GM12878 (cell line): Measurements from ENCODE around the gene ANK2. TPM values are rescaled to one million over a fixed set of nuclear protein-coding genes. Genes with fewer than 3 reads are reported as not detected.

Source experiments
- ATAC-seq: fragments of 200-7000 bp; cut with Tn5 transposase; 3 replicates; pipeline ENCODE4 v1.9.1; 2020; ENCODE audit warnings: mild to moderate bottlenecking, moderate library complexity
- BruUV-seq: library from RNA; stranded (reverse); fragments of 400-500 nt; replicated peaks from 2 replicates; lab custom pipeline; 2021; lab: Mats Ljungman, UMichigan
- CTCF ChIA-PET: fragments of 300-600 bp; sonication (Branson Sonifier 250); formaldehyde crosslinking; extraction: SDS; loops from one replicate; lab custom pipeline; 2021; ENCODE audit warnings: inconsistent platforms; lab: Yijun Ruan, JAX
- POLR2A ChIA-PET: fragments of 350-600 bp; formaldehyde crosslinking; extraction: SDS; loops from one replicate; lab custom pipeline; 2021; ENCODE audit warnings: inconsistent platforms; lab: Charles Lee
- RAD21 ChIA-PET: fragments of 300-600 bp; sonication (Branson Sonifier 250); formaldehyde crosslinking; loops from one replicate; lab custom pipeline; 2023; ENCODE audit warnings: antibody characterized with exemption; ENCODE audit not compliant: unreplicated experiment; lab: Charles Lee
- SMC1A ChIA-PET: fragments of 300-600 bp; sonication (Branson Sonifier 250); formaldehyde crosslinking; loops from one replicate; lab custom pipeline; 2023; ENCODE audit not compliant: unreplicated experiment, uncharacterized antibody; lab: Charles Lee
- DNase-seq: peaks from one replicate; pipeline ENCODE4 v3.0.0-alpha.2; 2011; ENCODE audit warnings: low read depth, low spot score
- FAIRE-seq: peaks from 3 replicates; lab custom pipeline; 2011; peaks lifted over from hg19 to GRCh38; lab: Jason Lieb, UNC
- H2AFZ ChIP-seq: 2 replicates; pipeline ENCODE4 v1.6.0; 2011; ENCODE audit warnings: low read depth, low read length, control low read depth; ENCODE audit not compliant: control insufficient read depth
- H3K27ac ChIP-seq: 2 replicates; pipeline ENCODE4 v1.5.1; 2011; ENCODE audit warnings: control low read depth; ENCODE audit not compliant: control insufficient read depth, insufficient read depth
- H3K27me3 ChIP-seq, 2 experiments: replicated peaks in 1 of 2; 2 replicates each; pipeline versions ENCODE4 v1.6.0 to v1.6.1; 2011; ENCODE audit warnings: low read length in 1 of 2; ENCODE audit not compliant: control insufficient read depth in 2 of 2, insufficient read depth in 2 of 2
- H3K36me3 ChIP-seq, 2 experiments: 2 replicates each; pipeline ENCODE4 v1.5.1; 2011; ENCODE audit warnings: low read length in 1 of 2; ENCODE audit not compliant: control insufficient read depth in 2 of 2, insufficient read depth in 2 of 2
- H3K4me1 ChIP-seq: 2 replicates; pipeline ENCODE4 v1.6.1; 2011; ENCODE audit warnings: mild to moderate bottlenecking, low read length, moderate library complexity, mixed read lengths; ENCODE audit not compliant: control insufficient read depth, insufficient read depth
- H3K4me2 ChIP-seq: 2 replicates; pipeline ENCODE4 v1.6.0; 2011; ENCODE audit warnings: control low read depth; ENCODE audit not compliant: control insufficient read depth, insufficient read depth
- H3K4me3 ChIP-seq: fragments of 200-600 bp; sonication (generic); 2 replicates; pipeline ENCODE4 v1.5.1; 2016
- H3K79me2 ChIP-seq: 2 replicates; pipeline ENCODE4 v1.6.0; 2011; ENCODE audit warnings: low read length; ENCODE audit not compliant: control insufficient read depth, insufficient read depth
- H3K9ac ChIP-seq: 2 replicates; pipeline ENCODE4 v1.8.0; 2011; ENCODE audit warnings: low read length, control low read depth, mixed read lengths; ENCODE audit not compliant: control insufficient read depth, insufficient read depth
- H3K9me3 ChIP-seq: replicated peaks from 3 replicates; pipeline ENCODE4 v1.5.1; 2011; ENCODE audit warnings: mild to moderate bottlenecking, low read length; ENCODE audit not compliant: control insufficient read depth, insufficient read depth
- H4K20me1 ChIP-seq: 2 replicates; pipeline ENCODE4 v1.6.0; 2011; ENCODE audit not compliant: control insufficient read depth, insufficient read depth
- CHD4 ChIP-seq: fragments of 200-600 bp; sonication (generic); IDR thresholded peaks from 2 replicates; pipeline ENCODE4 v1.6.1; 2016; ENCODE audit warnings: mild to moderate bottlenecking
- CREB1 ChIP-seq: IDR thresholded peaks from 2 replicates; pipeline ENCODE4 v1.6.1; 2012; ENCODE audit warnings: low read depth, mild to moderate bottlenecking, inconsistent platforms
- E2F4 ChIP-seq: IDR thresholded peaks from 2 replicates; pipeline ENCODE4 v1.6.1; 2012; ENCODE audit warnings: low read depth, low read length, improper control_type of control experiment
- GABPA ChIP-seq: IDR thresholded peaks from 2 replicates; pipeline ENCODE4 v1.6.1; 2014; ENCODE audit warnings: antibody characterized with exemption, low read depth, mild to moderate bottlenecking, inconsistent platforms
- HCFC1 ChIP-seq: fragments of 150-350 bp; IDR thresholded peaks from 2 replicates; pipeline ENCODE4 v1.6.1; 2014; ENCODE audit warnings: low read length
- HDGF ChIP-seq: fragments of 450-650 bp; IDR thresholded peaks from 2 replicates; pipeline ENCODE4 v1.6.1; 2016; ENCODE audit warnings: antibody characterized with exemption
- MTA2 ChIP-seq: fragments of 450-650 bp; IDR thresholded peaks from 2 replicates; pipeline ENCODE4 v1.6.1; 2016; ENCODE audit warnings: low read depth, mild to moderate bottlenecking, moderate library complexity
- POU2F2 ChIP-seq: IDR thresholded peaks from 3 replicates; pipeline ENCODE4 v1.6.1; 2011; ENCODE audit warnings: low read depth, mild to moderate bottlenecking, low read length, borderline replicate concordance
- RELA ChIP-seq: fragments of 450-650 bp; IDR thresholded peaks from 2 replicates; pipeline ENCODE4 v1.8.0; 2014; ENCODE audit warnings: borderline replicate concordance; ENCODE audit not compliant: partially characterized antibody
- SUZ12 ChIP-seq: fragments of 200-600 bp; sonication (generic); IDR thresholded peaks from one replicate; pipeline ENCODE4 v1.6.1; 2018; ENCODE audit warnings: antibody characterized with exemption, mild to moderate bottlenecking; ENCODE audit not compliant: unreplicated experiment
- ZBTB4 ChIP-seq: fragments of 450-650 bp; formaldehyde crosslinking; IDR thresholded peaks from 2 replicates; pipeline ENCODE4 v1.4.0; 2022; ENCODE audit warnings: mild to moderate bottlenecking, moderate library complexity
- WGBS: methylation state at CpG from one replicate; pipeline ENCODE4 v1.1.6; 2016; ENCODE audit warnings: low lambda C conversion rate; ENCODE audit not compliant: insufficient replicate concordance, insufficient coverage; ENCODE audit errors: missing lambda C conversion rate; 5-methylcytosine and 5-hydroxymethylcytosine counted together
- in situ Hi-C: fragments of 300-500 bp; cut with MboI; formaldehyde crosslinking; loops from 9 replicates; pipeline ENCODE4 v1.14.3; 2018; ENCODE audit warnings: mixed read lengths
- intact Hi-C: fragments of 100-400 bp; cut with micrococcal nuclease; formaldehyde crosslinking; loops from one replicate; pipeline ENCODE4 v1.14.2; 2022; ENCODE audit not compliant: unreplicated experiment
- polyA plus RNA-seq, 11 experiments: library from polyadenylated mRNA; depleted of rRNA in 4 of 11; unstranded in 6 of 11; stranded (reverse) in 5 of 11; fragments of >200 nt; fragmentation: Nextera tagmentation in 4 of 11; fragmentation: Illumina TruSeq in 1 of 11; extraction: Ambion mirVana in 4 of 11; extraction: Trizol in 1 of 11; gene quantifications; 1 replicate in 1 of 11; 2 replicates in 10 of 11; pipeline versions ENCODE4 v1.2.1 to v1.2.3, GENCODE V29; 2011 to 2016; ENCODE audit warnings: inconsistent platforms in 2 of 11, missing spikeins in 2 of 11, low read depth in 1 of 11
- total RNA-seq, 4 experiments: library from RNA; depleted of rRNA in 3 of 4; stranded (reverse); fragments of >200 nt in 3 of 4; fragmentation: Illumina TruSeq in 1 of 4; extraction: Trizol in 1 of 4; gene quantifications; 2 replicates each; pipeline versions ENCODE4 v1.2.1 to v1.2.3, GENCODE V29; 2013 to 2021
- TF ChIP-seq, protein P1 (sequence below): fragments of 450-650 bp; formaldehyde crosslinking; IDR thresholded peaks from 2 replicates; pipeline ENCODE4 v1.5.0; 2022; ENCODE audit warnings: mild to moderate bottlenecking, missing genetic modification characterization
- TF ChIP-seq, protein P2 (sequence below): IDR thresholded peaks from 2 replicates; pipeline ENCODE4 v1.6.1; 2012; ENCODE audit warnings: low read depth, low read length, improper control_type of control experiment

ANK2 gene
- total and polyA plus RNA-seq, 10 of the 15 experiments (the other 5 are each of a cell fraction or from before 2014, with no cell fraction given) = 1.6 to 13.0 (median 4.1) TPM

GRCh38 chr4:113071274-113071673 is 21.8 kb downstream of the ANK2 start (continued):
- no peak for TF ChIP-seq E2F4
- TF ChIP-seq, protein P1, sequence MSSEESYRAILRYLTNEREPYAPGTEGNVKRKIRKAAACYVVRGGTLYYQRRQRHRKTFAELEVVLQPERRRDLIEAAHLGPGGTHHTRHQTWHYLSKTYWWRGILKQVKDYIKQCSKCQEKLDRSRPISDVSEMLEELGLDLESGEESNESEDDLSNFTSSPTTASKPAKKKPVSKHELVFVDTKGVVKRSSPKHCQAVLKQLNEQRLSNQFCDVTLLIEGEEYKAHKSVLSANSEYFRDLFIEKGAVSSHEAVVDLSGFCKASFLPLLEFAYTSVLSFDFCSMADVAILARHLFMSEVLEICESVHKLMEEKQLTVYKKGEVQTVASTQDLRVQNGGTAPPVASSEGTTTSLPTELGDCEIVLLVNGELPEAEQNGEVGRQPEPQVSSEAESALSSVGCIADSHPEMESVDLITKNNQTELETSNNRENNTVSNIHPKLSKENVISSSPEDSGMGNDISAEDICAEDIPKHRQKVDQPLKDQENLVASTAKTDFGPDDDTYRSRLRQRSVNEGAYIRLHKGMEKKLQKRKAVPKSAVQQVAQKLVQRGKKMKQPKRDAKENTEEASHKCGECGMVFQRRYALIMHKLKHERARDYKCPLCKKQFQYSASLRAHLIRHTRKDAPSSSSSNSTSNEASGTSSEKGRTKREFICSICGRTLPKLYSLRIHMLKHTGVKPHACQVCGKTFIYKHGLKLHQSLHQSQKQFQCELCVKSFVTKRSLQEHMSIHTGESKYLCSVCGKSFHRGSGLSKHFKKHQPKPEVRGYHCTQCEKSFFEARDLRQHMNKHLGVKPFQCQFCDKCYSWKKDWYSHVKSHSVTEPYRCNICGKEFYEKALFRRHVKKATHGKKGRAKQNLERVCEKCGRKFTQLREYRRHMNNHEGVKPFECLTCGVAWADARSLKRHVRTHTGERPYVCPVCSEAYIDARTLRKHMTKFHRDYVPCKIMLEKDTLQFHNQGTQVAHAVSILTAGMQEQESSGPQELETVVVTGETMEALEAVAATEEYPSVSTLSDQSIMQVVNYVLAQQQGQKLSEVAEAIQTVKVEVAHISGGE (CRISPR knock-in tag) = no peak

- H3K9me3 ChIP-seq = no peaks in the 10 kb centered on the region
- no peak overlapping the region for H3K4me2 ChIP-seq
- ChIA-PET CTCF (interaction anchor here (0.6 kb wide), 1 partner anchor 14 kb away, joined by 3 read pairs; no protein-coding TSS in a partner anchor), RAD21 (no interaction called here), SMC1A (no interaction called here), POLR2A (no interaction called here)
- no peak overlapping the region for H3K27ac ChIP-seq
- H4K20me1 ChIP-seq = no peaks in the 10 kb centered on the region
- H3K4me1 ChIP-seq = no peaks in the 10 kb centered on the region
- DNase-seq = no peak
- H3K4me3 ChIP-seq = no peak overlapping the region
- in situ Hi-C loops (no loop called here), intact Hi-C loops (no loop called here)
- ATAC-seq = no peak
- no TSS peak for BruUV-seq
- no peak for FAIRE-seq
- H3K27me3 ChIP-seq = no peaks in the 10 kb centered on the region
- H3K9ac ChIP-seq = no peak overlapping the region
- no peaks in the 10 kb centered on the region for H3K36me3 ChIP-seq
- no peak overlapping the region for H2AFZ ChIP-seq
- 44% methylated on average over 2 of the region's 2 CpGs for WGBS
- no peaks in the 10 kb centered on the region for H3K79me2 ChIP-seq
- TF ChIP-seq ZBTB4 (CRISPR knock-in tag) = no peak
- TF ChIP-seq HCFC1 = no peak
- no peak for TF ChIP-seq CHD4
- TF ChIP-seq, protein P2, sequence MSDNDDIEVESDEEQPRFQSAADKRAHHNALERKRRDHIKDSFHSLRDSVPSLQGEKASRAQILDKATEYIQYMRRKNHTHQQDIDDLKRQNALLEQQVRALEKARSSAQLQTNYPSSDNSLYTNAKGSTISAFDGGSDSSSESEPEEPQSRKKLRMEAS = no peak
- no peak for TF ChIP-seq CREB1
- no peak for TF ChIP-seq SUZ12
- no peak for TF ChIP-seq HDGF
- TF ChIP-seq MTA2 = no peak
- TF ChIP-seq RELA = no peak
- no peak for TF ChIP-seq POU2F2
- no peak for TF ChIP-seq GABPA
Observed at GRCh38 chr4:113071805-113072204, 22.4 kb downstream of the ANK2 start.
